ENCODE measurements around the gene NIT1. TPM values are rescaled to one million over a fixed set of nuclear protein-coding genes. Genes with fewer than 3 reads are reported as not detected.

The NIT1 gene
- total and polyA plus RNA-seq, 2 of the 13 experiments (the other 11 are each of a cell fraction or from before 2014, with no cell fraction given), result 22.7 to 31.0 TPM

DNA sequence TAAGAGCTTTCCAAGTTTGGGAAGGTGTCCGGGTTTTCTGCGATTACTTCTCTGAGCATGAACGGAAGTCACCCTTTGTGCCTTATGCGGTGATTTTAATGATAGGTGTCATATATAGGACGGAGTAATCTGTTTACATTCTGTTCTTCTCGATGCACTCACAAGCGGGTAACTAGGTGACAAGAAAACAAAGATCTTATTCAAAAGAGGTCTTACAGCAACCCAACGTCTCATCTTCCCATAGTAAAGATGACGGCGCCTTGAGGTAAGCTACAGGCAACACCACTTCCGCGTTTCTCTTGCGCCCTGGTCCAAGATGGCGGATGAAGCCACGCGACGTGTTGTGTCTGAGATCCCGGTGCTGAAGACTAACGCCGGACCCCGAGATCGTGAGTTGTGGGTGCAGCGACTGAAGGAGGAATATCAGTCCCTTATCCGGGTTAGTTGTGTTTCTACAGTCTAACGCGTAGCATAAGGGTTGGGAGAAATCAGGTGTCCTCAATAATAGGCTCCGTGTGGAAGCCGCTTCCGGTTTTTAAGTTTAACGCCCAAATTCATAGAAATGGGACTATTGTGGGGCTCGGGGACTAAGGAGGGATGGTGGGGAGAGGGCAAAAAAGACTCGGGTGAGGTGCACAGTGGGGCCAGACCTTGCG is 35.9 kb downstream of the NIT1 start, which contains the start of gene UFC1 (continued):
- no peak for TF ChIP-seq GLI4 (CRISPR knock-in tag; IDR thresholded peaks at IDR 0.05; ENCODE audit: borderline replicate concordance)
- no peak for TF ChIP-seq SAFB2 (CRISPR knock-in tag; IDR thresholded peaks at IDR 0.05; ENCODE audit: borderline replicate concordance, low read depth)
- peak; percentile 62; the same call in 1 of the 2 replicates for TF ChIP-seq ZXDC (CRISPR knock-in tag; IDR thresholded peaks at IDR 0.05)
- no peak for TF ChIP-seq ZNF777 (CRISPR knock-in tag; IDR thresholded peaks at IDR 0.05)
- TF ChIP-seq, protein P1, sequence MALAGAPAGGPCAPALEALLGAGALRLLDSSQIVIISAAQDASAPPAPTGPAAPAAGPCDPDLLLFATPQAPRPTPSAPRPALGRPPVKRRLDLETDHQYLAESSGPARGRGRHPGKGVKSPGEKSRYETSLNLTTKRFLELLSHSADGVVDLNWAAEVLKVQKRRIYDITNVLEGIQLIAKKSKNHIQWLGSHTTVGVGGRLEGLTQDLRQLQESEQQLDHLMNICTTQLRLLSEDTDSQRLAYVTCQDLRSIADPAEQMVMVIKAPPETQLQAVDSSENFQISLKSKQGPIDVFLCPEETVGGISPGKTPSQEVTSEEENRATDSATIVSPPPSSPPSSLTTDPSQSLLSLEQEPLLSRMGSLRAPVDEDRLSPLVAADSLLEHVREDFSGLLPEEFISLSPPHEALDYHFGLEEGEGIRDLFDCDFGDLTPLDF (CRISPR knock-in tag; IDR thresholded peaks at IDR 0.05), result no peak
- peak; percentile 87 for TF ChIP-seq THAP11 (CRISPR knock-in tag; IDR thresholded peaks at IDR 0.05)
- TF ChIP-seq NR2F2 (IDR thresholded peaks at IDR 0.05; ENCODE audit: borderline replicate concordance, low read depth), result no peak
- 0 out of 2 replicates have a peak, but pooled peaks have one; percentile 2 for TF ChIP-seq ZNF850 (CRISPR knock-in tag; conservative IDR thresholded peaks at IDR 0.05)
- TF ChIP-seq MTERF4 (CRISPR knock-in tag; IDR thresholded peaks at IDR 0.05), result no peak; the same call in 1 of the 2 replicates
- no peak for TF ChIP-seq ZNF598 (CRISPR knock-in tag; IDR thresholded peaks at IDR 0.05; ENCODE audit: borderline replicate concordance)
- TF ChIP-seq, protein P2, sequence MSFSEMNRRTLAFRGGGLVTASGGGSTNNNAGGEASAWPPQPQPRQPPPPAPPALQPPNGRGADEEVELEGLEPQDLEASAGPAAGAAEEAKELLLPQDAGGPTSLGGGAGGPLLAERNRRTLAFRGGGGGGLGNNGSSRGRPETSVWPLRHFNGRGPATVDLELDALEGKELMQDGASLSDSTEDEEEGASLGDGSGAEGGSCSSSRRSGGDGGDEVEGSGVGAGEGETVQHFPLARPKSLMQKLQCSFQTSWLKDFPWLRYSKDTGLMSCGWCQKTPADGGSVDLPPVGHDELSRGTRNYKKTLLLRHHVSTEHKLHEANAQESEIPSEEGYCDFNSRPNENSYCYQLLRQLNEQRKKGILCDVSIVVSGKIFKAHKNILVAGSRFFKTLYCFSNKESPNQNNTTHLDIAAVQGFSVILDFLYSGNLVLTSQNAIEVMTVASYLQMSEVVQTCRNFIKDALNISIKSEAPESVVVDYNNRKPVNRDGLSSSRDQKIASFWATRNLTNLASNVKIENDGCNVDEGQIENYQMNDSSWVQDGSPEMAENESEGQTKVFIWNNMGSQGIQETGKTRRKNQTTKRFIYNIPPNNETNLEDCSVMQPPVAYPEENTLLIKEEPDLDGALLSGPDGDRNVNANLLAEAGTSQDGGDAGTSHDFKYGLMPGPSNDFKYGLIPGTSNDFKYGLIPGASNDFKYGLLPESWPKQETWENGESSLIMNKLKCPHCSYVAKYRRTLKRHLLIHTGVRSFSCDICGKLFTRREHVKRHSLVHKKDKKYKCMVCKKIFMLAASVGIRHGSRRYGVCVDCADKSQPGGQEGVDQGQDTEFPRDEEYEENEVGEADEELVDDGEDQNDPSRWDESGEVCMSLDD (CRISPR knock-in tag; IDR thresholded peaks at IDR 0.05; ENCODE audit: borderline replicate concordance), result no peak
- no peak for TF ChIP-seq ZBTB3 (CRISPR knock-in tag; IDR thresholded peaks at IDR 0.05; ENCODE audit: borderline replicate concordance, low read depth)
- peak; percentile 56 for TF ChIP-seq CREB1 (IDR thresholded peaks at IDR 0.05)
- TF ChIP-seq CREB1 (CRISPR knock-in tag; IDR thresholded peaks at IDR 0.05), result peak; percentile 83
- TF ChIP-seq SOX6 (IDR thresholded peaks at IDR 0.05), result no peak
- peak; percentile 28; the same call in 1 of the 2 replicates for TF ChIP-seq SOX6 (CRISPR knock-in tag; IDR thresholded peaks at IDR 0.05)
- no peak for TF ChIP-seq NCOA2 (CRISPR knock-in tag; IDR thresholded peaks at IDR 0.05)
- no peak for TF ChIP-seq MTF2 (CRISPR knock-in tag; IDR thresholded peaks at IDR 0.05; ENCODE audit: borderline replicate concordance)
- TF ChIP-seq ZNF781 (CRISPR knock-in tag; IDR thresholded peaks at IDR 0.05; ENCODE audit: borderline replicate concordance, not compliant biosample characterization), result no peak
- no peak for TF ChIP-seq NFE2 (CRISPR knock-in tag; IDR thresholded peaks at IDR 0.05)
- TF ChIP-seq ZKSCAN5 (CRISPR knock-in tag; IDR thresholded peaks at IDR 0.05), result no peak
- TF ChIP-seq IKZF4 (CRISPR knock-in tag; IDR thresholded peaks at IDR 0.05; ENCODE audit: borderline replicate concordance, low read depth, not compliant biosample characterization), result no peak
- TF ChIP-seq RARG (CRISPR knock-in tag; IDR thresholded peaks at IDR 0.05; ENCODE audit: low read depth), result no peak
